NAMALWA (cell line): ENCODE measurements around the gene KLHL41.

Experiments
- DNase-seq: peaks from one replicate; pipeline ENCODE4 v3.0.0-alpha.2; 2015; ENCODE audit warnings: low spot score

The KLHL41 gene

GRCh38 chr2:169509298-169509885 is at the start of gene KLHL41:
KLHL41 (plus strand) TSS chr2:169509702; CDS start chr2:169509779, 77 bp downstream.
- DNase-seq, result no peak

GRCh38 chr2:169461143-169461542 is 48.4 kb upstream of the KLHL41 start:
- DNase-seq, result no peak

GRCh38 chr2:169462896-169463695 is 46.4 kb upstream of the KLHL41 start:
- DNase-seq, result no peak

GRCh38 chr2:169464466-169464865 is 45.0 kb upstream of the KLHL41 start:
- DNase-seq, result no peak

GRCh38 chr2:169464882-169465281 is 44.6 kb upstream of the KLHL41 start:
- peak; percentile 29 for DNase-seq

GRCh38 chr2:169468841-169469240 is 40.7 kb upstream of the KLHL41 start:
- no peak for DNase-seq

GRCh38 chr2:169469952-169470572 is 39.4 kb upstream of the KLHL41 start:
- DNase-seq, result no peak

GRCh38 chr2:169472249-169472648 is 37.3 kb upstream of the KLHL41 start:
- no peak for DNase-seq

- DNase-seq, result no peak
These were observed 33.0 kb upstream of the KLHL41 start for GRCh38 chr2:169476459-169476858.

GRCh38 chr2:169478339-169478738 is 31.2 kb upstream of the KLHL41 start:
- DNase-seq, result no peak

- no peak for DNase-seq
These were observed 30.7 kb upstream of the KLHL41 start for GRCh38 chr2:169478745-169479256.

GRCh38 chr2:169479257-169480078 is 30.0 kb upstream of the KLHL41 start, which contains the start of gene BBS5:
BBS5 (plus strand) TSS chr2:169479494; CDS start chr2:169479554, 60 bp downstream.
- no peak for DNase-seq

- DNase-seq, result no peak
These were observed 29.4 kb upstream of the KLHL41 start for GRCh38 chr2:169480079-169480465.

GRCh38 chr2:169485650-169486138 is 23.8 kb upstream of the KLHL41 start:
- DNase-seq, result no peak

- no peak for DNase-seq
These were observed 23.0 kb upstream of the KLHL41 start for GRCh38 chr2:169486487-169486886.

- DNase-seq, result no peak
These were observed 18.7 kb upstream of the KLHL41 start for GRCh38 chr2:169490834-169491233.

GRCh38 chr2:169491378-169491777 is 18.1 kb upstream of the KLHL41 start:
- DNase-seq, result no peak

- DNase-seq, result no peak
These were observed 16.1 kb upstream of the KLHL41 start for GRCh38 chr2:169493360-169493759.

GRCh38 chr2:169495310-169495928 is 14.1 kb upstream of the KLHL41 start:
- no peak for DNase-seq

GRCh38 chr2:169504651-169505050 is 4.9 kb upstream of the KLHL41 start:
- DNase-seq, result no peak

- DNase-seq, result no peak
These were observed 1.8 kb upstream of the KLHL41 start for GRCh38 chr2:169507698-169508097.
